ENCODE results near the gene EFCAB14. TPM values are rescaled to one million over a fixed set of nuclear protein-coding genes. Genes with fewer than 3 reads are reported as not detected.
"Not testable (repeated sequence)": the region's sequence is repeated elsewhere in the genome, so short reads cannot be mapped to it uniquely, and the experiment has no call there.

The EFCAB14 gene
- total and polyA plus RNA-seq, 2 experiments from 2014 or later: 42.6 to 51.6 TPM

DNA sequence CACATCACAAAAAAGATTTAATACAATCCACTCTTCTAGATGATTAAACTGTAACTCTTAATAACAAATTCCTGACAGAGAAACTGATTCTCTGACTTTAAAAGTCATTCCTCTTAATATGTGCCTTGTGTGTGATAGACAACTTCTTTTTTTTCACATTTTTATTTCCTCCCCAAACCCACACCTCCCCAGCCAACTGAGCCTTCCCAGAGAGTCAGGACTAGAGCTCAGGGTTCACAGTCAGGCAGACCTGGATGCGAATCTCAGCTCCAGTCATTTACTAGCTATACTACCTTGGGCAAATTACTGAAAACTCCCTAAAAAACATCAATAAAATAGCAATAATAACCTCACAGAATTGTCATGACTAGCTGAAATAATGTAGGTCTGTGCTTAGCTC lies 64.9 kb downstream of the EFCAB14 start:
- H3K9me3 ChIP-seq (ENCODE audit: low read depth): peaks cover 3% of the 10 kb centered on the region
- no peak for TF ChIP-seq EZH2phosphoT487 (IDR thresholded peaks at IDR 0.05; ENCODE audit: insufficient read depth, low read depth)
- in situ Hi-C loops (cut with MboI): no loop called here
- no peaks in the 10 kb centered on the region for H4K20me1 ChIP-seq (ENCODE audit: insufficient read depth)
- no peaks in the 10 kb centered on the region for H3K79me2 ChIP-seq (ENCODE audit: insufficient read depth)
- peak overlapping the region; percentile 79 for H3K4me2 ChIP-seq (ENCODE audit: unreplicated experiment)
- peaks cover 7% of the 10 kb centered on the region for H3F3A ChIP-seq (ENCODE audit: insufficient read depth)
- H3K4me1 ChIP-seq (ENCODE audit: insufficient read depth): 0 out of 2 replicates have a peak, but pooled peaks cover 8% of the 10 kb centered on the region
- 41 to 79% methylated on average over 1 of the region's 1 CpG for WGBS, 2 experiments (ENCODE audit: low coverage in 1 of 2, low lambda C conversion rate in 2 of 2, missing lambda C conversion rate in 2 of 2)
- no peaks in the 10 kb centered on the region for H3K9me2 ChIP-seq (ENCODE audit: insufficient read depth)
- DNase-seq: no peak
- peak overlapping the region; percentile 53 for H3K4me3 ChIP-seq
- H3K27me3 ChIP-seq (replicated peaks; ENCODE audit: insufficient read depth): no peaks in the 10 kb centered on the region
- peak overlapping the region; percentile 49 for H3K27ac ChIP-seq
- peak overlapping the region; percentile 41 for H3K9ac ChIP-seq
- H2AFZ ChIP-seq: no peak overlapping the region
- peaks cover 29% of the 10 kb centered on the region for H3K36me3 ChIP-seq (ENCODE audit: low read depth)

DNA sequence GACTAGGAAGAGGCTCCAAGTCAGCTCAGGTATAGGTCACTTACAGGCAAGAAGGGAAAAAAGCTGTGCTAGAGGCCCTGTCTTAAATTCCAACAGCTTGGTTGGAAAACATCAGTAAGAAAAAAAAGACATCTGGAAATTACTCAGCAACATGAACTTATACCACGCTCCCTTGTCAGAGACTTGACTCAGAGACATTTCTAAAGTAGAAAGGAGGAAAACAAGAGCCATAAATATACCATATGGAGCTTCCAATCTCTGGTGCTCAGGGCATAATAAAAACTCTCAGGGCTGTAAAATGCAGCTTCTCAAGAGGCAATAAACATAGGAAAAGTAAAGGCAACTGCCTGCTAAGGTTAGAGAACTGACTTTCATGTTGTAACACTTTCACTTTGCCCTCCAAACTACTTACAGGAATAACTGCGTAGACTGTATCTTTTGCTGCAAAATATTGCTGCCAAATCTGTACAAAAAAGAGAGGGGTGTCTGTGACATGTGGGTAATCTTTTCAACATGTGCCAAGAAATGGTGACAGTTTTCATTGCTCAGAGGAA lies 65.4 kb downstream of the EFCAB14 start:
- peak overlapping the region; percentile 49 for H3K27ac ChIP-seq
- TF ChIP-seq EZH2 (IDR thresholded peaks at IDR 0.05; ENCODE audit: insufficient read depth, poor library complexity, severe bottlenecking): no peak
- TF ChIP-seq EZH2phosphoT487 (IDR thresholded peaks at IDR 0.05; ENCODE audit: insufficient read depth, low read depth): no peak

DNA sequence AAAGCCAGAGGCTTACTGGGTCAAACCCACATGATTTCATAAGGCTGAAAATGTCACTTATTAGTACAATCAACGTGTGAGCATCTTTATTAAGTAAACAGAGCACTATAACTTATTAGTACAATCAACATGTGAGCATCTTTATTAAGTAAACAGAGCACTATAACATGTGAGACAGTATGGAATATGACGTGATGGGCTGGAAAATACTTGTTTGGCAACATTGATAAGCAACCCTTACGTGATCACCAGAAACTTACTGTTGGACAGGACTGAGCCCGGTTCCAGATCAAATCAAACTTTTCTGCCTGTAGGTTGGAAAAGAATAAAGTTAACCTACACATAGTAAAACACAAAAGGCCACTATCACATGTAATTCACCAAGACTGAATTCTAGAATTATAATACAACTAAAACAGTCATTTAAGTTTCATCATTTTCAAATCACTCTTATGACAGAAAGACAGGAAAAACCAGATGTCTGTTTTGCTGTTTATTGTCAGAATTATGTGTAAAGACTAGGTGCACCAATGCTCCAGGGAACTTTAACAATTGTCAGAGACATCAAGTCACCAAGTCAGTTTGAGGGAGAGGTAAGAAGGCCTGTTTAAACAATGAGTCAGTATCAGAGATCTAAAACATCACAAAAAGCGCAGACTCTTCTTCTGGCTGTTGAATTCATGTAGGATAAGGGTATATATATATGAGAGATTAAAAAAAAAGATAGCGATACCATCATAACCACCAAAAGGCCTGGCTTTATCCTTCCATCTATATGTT lies 66.4 kb downstream of the EFCAB14 start:
- Histone ChIP-seq H3K9me2 (ENCODE audit: insufficient read depth) (no peaks in the 10 kb centered on the region), H3K27me3 (replicated peaks; ENCODE audit: insufficient read depth) (no peaks in the 10 kb centered on the region), H3K27ac (no peak overlapping the region), H3K36me3 (ENCODE audit: low read depth) (peaks cover 29% of the 10 kb centered on the region), H3K79me2 (ENCODE audit: insufficient read depth) (no peaks in the 10 kb centered on the region), H3K9me3 (ENCODE audit: low read depth) (peaks cover 3% of the 10 kb centered on the region), H3K4me3 (no peak overlapping the region), H3K4me2 (ENCODE audit: unreplicated experiment) (no peak overlapping the region), H2AFZ (no peak overlapping the region), H3K9ac (no peak overlapping the region), H3K4me1 (ENCODE audit: insufficient read depth) (peaks cover 8% of the 10 kb centered on the region; the same call in 1 of the 2 replicates), H4K20me1 (ENCODE audit: insufficient read depth) (no peaks in the 10 kb centered on the region), H3F3A (ENCODE audit: insufficient read depth) (peaks cover 10% of the 10 kb centered on the region)
- TF ChIP-seq EZH2phosphoT487 (IDR thresholded peaks at IDR 0.05; ENCODE audit: insufficient read depth, low read depth) (no peak), EZH2 (IDR thresholded peaks at IDR 0.05; ENCODE audit: insufficient read depth, poor library complexity, severe bottlenecking) (no peak)
- 69 to 73% methylated on average over 6 of the region's 6 CpGs for WGBS, 2 experiments (ENCODE audit: low coverage in 1 of 2, low lambda C conversion rate in 2 of 2, missing lambda C conversion rate in 2 of 2)
- in situ Hi-C loops (cut with MboI): no loop called here
- no peak for DNase-seq

More for the DNA sequence above, 65.4 kb downstream of the EFCAB14 start:
- peak overlapping the region; percentile 79 for H3K4me2 ChIP-seq (ENCODE audit: unreplicated experiment)
- peak overlapping the region; percentile 57 for H2AFZ ChIP-seq
- peak; percentile 67 for DNase-seq
- peak overlapping the region; percentile 41 for H3K9ac ChIP-seq
- WGBS, 2 experiments (ENCODE audit: low coverage in 1 of 2, low lambda C conversion rate in 2 of 2, missing lambda C conversion rate in 2 of 2): 31 to 42% methylated on average over 2 of the region's 2 CpGs
- H3K27me3 ChIP-seq (replicated peaks; ENCODE audit: insufficient read depth): no peaks in the 10 kb centered on the region
- H3K36me3 ChIP-seq (ENCODE audit: low read depth): peaks cover 29% of the 10 kb centered on the region
- peak overlapping the region; percentile 53 for H3K4me3 ChIP-seq
- in situ Hi-C loops (cut with MboI): no loop called here
- H4K20me1 ChIP-seq (ENCODE audit: insufficient read depth): no peaks in the 10 kb centered on the region
- H3K79me2 ChIP-seq (ENCODE audit: insufficient read depth): no peaks in the 10 kb centered on the region
- peaks cover 3% of the 10 kb centered on the region for H3K9me3 ChIP-seq (ENCODE audit: low read depth)
- H3F3A ChIP-seq (ENCODE audit: insufficient read depth): peaks cover 7% of the 10 kb centered on the region
- no peaks in the 10 kb centered on the region for H3K9me2 ChIP-seq (ENCODE audit: insufficient read depth)
- 0 out of 2 replicates have a peak, but pooled peaks cover 8% of the 10 kb centered on the region for H3K4me1 ChIP-seq (ENCODE audit: insufficient read depth)

DNA sequence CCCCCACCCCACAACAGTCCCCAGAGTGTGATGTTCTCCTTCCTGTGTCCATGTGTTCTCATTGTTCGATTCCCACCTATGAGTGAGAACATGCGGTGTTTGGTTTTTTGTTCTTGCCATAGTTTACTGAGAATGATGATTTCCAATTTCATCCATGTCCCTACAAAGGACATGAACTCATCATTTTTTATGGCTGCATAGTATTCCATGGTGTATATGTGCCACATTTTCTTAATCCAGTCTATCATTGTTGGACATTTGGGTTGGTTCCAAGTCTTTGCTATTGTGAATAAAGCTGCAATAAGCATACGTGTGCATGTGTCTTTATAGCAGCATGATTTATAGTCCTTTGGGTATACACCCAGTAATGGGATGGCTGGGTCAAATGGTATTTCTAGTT lies 67.8 kb downstream of the EFCAB14 start:
- H3K9me3 ChIP-seq (ENCODE audit: low read depth); in situ Hi-C loops (cut with MboI); H3K9me2 ChIP-seq (ENCODE audit: insufficient read depth); DNase-seq; H3K9ac ChIP-seq; H3K79me2 ChIP-seq (ENCODE audit: insufficient read depth); H3K4me3 ChIP-seq; H3K4me2 ChIP-seq (ENCODE audit: unreplicated experiment); H2AFZ ChIP-seq; H3K27me3 ChIP-seq (replicated peaks; ENCODE audit: insufficient read depth); H3K27ac ChIP-seq; H4K20me1 ChIP-seq (ENCODE audit: insufficient read depth): not testable (repeated sequence)
- Histone ChIP-seq H3K4me1 (ENCODE audit: insufficient read depth) (peaks cover 22% of the 10 kb centered on the region), H3F3A (ENCODE audit: insufficient read depth) (peaks cover 23% of the 10 kb centered on the region), H3K36me3 (ENCODE audit: low read depth) (peaks cover 24% of the 10 kb centered on the region)
- 99 to 100% methylated on average over 3 of the region's 3 CpGs for WGBS, 2 experiments (ENCODE audit: low coverage in 1 of 2, low lambda C conversion rate in 2 of 2, missing lambda C conversion rate in 2 of 2)
